SW480 (cell line): ENCODE data around the gene AGPAT3.
"Not testable (repeated sequence)": the region's sequence is repeated elsewhere in the genome, so short reads cannot be mapped to it uniquely, and the experiment has no call there.

ENCODE experiments used
- DNase-seq: peaks from one replicate; pipeline ENCODE4 v3.0.0-alpha.2; 2016; ENCODE audit warnings: low spot score

AGPAT3 gene, protein sequence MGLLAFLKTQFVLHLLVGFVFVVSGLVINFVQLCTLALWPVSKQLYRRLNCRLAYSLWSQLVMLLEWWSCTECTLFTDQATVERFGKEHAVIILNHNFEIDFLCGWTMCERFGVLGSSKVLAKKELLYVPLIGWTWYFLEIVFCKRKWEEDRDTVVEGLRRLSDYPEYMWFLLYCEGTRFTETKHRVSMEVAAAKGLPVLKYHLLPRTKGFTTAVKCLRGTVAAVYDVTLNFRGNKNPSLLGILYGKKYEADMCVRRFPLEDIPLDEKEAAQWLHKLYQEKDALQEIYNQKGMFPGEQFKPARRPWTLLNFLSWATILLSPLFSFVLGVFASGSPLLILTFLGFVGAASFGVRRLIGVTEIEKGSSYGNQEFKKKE

DNA sequence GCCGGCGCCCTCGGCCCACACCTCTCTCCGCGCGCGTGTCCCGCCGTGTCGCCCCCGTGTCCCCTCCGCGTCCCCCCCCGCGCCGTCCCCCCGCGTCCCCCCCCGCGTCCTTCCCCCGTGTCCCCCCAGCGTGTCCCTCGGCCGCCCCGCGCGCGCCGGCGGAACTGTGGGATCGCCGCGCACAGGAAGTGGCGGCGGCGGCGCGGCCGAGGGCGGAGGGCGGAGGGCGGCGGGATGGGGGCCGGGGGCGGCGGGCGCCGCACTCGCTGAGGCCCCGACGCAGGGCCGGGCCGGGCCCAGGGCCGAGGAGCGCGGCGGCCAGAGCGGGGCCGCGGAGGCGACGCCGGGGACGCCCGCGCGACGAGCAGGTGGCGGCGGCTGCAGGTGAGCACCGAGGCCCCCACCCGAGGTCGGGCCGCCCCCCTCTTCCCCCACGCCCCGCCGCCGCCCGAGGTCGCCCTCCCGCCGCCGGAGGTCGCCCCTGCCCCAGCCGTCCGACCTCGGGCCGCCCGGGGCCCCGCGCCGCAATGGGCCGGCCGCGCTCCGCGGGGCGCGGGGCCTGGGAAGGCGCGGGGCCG is at the start of gene AGPAT3:
TSS of gene AGPAT3 (plus strand) at position 262 of the 578 bp plus-strand sequence. CDS start 94,459 bp downstream, outside the sequence.
- peak; percentile 28 for DNase-seq

DNA sequence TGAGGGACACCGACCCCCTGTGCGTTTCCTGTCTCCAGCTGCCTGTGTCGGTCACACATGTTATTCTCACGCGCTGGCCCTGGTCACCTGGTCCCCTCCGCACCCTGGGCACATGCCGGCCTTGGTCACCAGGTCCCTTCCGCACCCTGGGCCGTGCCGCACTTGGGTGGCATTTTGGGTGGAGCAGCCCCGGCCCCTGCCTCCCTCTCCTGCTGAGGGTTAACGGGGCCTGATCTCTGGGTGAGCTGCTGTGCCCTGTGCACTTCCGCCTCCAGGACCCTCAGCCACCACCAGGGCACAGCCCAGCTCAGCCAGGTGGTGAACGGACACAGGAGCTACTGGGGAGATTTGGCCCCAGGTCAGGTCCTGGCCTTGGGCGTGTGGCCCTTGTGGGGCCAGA is 49.0 kb upstream of the AGPAT3 start:
- no peak for DNase-seq

DNA sequence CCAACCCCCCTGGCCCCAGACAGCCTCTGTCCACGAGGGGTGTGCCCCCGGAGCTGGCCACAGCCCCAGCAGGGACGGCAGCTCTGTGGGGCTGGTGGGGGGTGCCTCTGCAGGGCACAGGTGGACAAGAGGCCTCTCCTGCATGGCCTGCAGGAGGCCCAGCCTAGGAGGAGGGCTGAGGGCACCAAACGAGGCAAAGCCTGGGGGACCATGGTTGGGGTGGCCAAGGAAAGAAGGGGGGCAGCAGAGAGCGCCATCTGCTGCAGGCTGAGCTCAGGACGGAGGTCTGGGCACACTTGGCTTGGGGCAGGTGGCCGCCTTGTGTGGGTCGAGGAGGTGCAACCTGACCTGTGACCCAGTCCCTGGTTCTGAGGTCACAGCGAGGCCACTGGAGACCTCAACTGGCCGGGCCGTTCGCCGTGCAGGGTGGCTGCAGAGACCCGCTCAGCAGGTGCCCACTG is 48.4 kb upstream of the AGPAT3 start:
- no peak for DNase-seq

DNA sequence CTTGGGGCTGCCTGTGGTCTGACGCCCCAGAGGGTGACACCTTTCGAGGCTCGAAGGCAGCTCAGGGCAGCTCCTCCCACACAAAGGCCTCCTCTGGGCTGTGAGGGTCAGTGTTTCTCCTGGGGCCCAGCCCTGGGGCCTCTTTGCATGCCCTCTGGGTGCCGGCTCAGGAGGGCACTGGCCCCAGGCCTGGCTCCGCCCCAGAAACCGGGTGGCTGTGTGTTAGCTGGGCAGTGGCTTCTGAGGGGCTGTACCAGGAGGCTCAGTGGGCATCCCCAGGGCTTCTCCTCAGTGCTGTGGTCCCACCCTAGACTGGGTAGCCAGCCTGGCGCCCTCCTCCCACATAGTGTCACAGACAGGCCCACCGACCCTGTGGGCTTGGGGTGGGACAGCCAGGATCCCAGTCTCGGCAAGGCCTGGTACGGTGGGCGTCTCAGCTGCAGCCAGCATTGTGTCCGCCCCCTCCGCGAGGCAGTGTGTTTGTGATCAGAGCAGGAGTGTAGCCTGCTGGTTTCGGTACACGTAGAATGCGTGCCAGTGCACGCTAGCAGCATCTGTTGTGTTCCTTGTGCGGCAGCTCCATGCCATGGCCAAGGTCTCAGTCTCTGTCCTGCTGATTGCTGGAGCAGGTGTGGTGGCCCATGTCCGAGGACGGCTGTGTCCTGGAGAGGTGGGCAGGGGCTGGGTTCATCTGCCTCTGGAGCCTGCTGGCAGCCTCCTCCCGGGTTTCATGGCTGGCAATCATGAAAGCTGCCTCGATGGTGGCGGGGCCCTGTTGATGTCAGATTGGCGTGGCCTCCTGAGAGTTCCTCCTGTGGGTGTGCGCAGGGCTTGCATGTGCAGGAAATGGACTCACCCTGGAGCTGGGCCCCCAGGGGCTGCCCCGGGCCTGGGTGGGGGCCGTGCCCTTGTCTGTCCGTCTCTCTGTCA is 47.6 kb upstream of the AGPAT3 start:
- DNase-seq = no peak

DNA sequence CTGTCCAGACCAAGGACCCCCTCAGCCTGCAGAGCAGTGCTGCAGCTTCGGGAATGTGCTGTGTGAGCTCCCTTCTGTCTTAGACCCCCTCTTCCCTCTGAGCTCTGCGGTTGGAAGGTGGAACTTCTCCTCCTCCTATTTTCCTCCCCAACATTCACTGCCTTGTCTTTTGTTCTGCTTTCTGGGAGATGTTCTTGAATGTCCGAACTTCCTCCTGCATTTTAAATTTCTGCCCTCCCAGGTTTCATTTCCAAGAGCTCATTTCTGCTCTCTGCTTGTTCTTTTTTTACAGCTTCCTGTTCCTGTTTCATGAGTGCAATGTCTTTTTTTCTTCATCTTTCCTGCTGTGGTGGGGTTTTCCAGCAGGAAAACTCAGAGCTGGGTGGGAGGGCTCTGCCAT is 46.3 kb upstream of the AGPAT3 start:
- no peak for DNase-seq

DNA sequence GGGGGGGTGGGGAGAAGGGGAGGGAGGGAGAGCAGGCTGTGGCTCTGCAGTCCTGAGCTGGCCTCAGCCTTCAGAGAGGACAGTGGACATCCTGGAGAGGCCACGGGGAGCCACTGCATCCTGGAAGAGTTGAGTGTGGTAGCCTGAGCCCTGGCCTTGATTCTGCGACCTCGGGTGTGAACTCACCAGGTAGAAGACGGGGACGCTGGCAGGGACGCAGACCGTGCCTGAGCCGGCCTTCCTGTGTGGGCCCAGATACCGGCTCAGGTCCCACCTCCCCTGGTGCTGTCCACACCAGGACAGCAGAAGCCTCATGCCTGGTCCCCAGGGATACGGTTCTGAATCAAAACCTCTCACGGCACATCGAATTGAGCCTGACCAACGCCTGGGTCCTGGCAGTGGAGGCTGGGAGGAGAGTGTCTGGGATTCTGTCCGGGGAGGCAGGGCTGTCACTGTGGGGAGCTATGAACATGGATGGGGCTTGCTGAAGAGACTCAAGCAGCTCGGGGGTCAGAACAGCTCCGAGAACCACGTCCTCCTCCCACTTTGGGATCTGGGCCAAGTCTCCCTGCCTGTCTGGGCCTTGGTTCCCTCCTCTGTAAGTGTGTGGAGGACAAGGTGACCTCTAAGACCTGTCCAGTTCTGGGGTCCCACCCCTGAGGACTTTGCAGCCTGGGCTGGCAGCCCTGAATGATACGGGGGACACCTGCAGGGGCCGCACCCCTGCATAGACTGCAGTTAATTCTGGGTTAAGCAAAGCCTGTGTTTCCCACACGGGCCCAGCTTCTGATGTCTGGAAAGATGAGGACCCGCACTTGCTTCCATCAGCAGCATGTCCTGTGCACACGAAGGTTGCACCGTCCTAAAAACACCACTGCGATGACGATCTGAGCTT is 45.3 kb upstream of the AGPAT3 start:
- DNase-seq = no peak

DNA sequence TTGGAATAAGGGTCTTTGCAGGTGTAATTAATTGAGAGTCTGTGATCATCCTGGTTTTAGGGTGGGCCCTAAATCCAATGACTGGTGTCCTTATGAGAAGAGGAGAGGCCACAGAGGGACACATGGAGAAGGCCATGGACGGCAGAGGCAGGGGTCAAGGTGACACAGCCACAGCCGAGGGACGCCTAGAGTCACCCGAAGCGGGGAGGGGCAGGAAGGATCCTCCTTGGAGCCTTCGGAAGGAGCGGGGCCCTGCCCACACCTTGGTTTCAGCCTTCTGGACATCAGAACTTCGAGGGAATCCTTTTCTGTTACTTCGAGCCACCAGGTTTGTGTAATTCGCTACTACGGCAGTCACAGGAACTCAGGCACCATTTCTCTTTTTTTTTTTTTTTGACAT is 44.6 kb upstream of the AGPAT3 start:
- no peak for DNase-seq

DNA sequence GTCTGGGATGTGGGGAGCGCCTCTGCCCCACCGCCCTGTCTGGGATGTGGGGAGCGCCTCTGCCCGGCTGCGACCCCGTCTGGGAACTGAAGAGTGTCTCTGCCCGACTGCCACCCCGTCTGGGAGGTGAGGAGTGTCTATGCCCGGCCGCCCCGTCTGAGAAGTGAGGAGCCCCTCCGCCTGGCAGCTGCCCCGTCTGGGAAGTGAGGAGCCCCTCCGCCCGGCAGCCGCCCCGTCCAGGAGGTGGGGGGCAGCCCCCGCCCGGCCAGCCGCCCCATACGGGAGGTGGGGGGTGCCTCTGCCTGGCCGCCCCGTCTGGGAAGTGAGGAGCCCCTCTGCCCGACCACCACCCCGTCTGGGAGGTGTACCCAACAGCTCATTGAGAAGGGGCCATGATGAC is 42.9 kb upstream of the AGPAT3 start:
- not testable (repeated sequence) for DNase-seq

DNA sequence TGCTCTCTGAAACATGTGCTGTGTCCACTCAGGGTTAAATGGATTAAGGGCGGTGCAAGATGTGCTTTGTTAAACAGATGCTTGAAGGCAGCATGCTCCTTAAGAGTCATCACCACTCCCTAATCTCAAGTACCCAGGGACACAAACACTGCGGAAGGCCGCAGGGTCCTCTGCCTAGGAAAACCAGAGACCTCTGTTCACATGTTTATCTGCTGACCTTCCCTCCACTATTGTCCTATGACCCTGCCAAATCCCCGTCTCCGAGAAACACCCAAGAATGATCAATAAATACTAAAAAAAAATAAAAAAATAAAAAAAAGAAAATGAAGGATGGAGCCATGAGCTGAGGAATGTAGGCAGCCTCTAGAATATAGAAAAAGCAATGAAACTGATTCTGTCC is 42.3 kb upstream of the AGPAT3 start:
- not testable (repeated sequence) for DNase-seq

DNA sequence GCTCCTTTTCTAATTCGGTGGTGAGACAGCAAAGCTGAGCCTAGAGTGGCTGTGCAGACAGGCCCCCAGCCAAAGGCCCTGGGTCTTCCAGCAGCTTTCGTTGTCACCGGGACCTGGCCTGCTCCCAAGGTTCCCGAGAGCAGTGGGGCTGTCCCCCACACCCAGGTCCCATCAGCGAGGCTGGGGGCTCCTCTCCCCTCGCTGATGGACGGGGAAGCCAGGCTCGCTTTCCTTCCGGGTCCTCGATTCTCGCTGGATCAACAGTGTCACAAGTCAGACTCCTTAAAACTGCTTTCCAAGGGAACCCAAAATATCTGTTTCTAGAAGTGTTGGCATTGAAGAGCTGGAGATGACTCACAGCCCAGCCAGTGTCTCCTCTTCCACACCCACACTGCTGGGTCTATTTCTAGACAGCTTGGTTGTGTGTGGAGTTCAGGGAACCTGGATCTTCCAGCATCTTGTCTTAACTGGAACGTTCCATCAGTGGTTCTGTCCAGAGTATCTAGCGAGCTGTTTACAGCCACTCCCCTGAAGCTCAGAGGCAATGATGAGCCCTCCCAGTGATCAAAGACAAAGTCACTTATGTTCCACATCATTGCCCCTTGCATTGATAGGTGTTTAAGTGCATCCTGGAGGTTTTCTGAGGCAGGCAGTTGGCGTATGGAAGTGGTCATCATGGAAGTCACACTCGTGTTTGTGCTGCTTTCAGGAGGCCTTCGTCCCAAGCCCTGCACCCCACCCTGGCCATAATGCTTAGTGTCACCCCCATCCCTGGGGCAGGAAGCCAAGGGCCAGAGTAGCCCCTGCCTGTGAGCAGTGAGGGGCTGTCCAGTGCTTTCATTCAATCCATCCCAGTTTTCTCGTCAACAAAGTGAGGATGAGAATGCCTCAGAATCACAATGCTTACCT is 40.4 kb upstream of the AGPAT3 start:
- no peak for DNase-seq

DNA sequence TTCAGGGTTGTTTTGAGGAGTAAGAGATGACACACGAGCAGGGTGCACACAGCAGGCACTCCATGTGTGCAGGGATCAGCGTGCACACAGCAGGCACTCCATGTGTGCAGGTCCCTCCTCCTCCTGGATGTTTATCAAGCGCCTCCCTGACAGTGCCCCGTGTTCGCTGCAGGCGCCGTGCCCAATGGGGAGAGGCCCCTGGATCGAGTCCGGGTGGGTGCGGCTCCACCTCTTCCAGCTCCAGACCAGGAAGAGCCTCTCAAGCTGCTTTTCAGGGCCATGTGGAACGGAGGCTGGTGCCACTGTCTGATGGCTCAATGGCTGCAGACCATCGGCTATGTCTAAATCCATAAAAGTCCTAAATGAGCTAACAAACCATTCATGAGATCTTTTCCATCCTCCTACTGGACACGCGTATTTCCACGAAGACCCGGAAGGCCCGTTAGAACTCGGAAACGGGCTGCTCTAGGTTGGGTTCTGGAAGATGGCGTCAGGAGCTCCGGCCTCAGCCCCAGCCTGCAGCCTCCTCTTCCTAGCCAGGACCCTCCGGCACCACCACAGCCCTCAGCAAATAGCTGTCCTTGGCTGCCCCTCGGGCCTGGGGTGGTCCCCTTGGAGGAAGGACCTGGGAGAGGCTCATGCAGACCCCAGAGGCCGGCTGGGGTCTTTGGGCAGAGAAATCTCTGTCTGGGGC is 39.6 kb upstream of the AGPAT3 start:
- no peak for DNase-seq

DNA sequence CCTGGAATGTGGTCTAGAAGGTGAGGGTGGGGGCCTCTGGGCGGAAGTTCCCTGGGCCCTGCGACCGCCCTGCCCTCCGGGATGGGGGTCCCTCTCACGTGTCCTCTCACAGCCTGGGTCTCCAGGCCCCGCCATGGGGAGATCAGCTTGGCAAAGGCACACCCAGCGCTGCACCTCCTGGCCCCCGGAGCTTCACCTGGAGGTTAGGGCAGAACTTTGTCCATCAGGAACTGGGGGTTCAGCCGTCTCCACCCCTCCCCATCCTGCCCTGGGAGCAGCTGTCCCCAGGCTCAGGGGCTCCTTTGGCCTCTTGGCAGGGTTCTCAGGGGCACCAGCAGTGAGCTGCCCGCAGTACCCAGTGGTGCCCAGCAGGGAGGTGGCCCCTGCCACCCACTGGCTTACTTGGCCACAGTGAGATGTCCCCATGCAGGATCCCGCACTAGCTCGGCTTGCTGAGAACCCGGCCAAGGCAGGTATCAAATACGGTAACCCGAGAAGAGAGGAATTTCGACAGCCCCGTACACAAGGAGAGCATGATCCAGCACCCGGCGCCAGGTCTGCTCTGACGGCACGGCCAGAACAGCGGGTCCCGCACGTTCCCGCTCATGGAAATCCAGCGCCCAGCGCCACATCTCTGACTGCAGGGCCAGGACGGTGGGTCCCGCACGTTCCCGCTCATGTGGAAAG is 38.9 kb upstream of the AGPAT3 start:
- no peak for DNase-seq

DNA sequence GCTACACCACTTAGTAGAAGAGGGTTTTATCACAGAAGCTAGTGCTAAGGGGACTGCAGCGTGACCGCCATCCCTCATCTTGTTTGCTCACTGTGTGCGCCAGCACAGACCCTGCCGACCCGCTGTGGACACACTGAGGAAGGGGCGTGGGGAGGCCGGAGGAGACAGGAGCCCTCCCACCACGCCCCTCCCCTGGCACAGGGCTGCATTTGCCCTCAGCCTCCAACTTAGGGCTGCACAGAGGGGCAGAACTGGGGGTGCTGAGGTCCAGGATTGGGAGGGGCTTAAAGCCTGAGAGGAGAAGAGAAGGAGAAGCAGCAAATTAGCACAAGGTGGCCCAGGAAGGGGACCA is 38.4 kb upstream of the AGPAT3 start:
- no peak for DNase-seq

DNA sequence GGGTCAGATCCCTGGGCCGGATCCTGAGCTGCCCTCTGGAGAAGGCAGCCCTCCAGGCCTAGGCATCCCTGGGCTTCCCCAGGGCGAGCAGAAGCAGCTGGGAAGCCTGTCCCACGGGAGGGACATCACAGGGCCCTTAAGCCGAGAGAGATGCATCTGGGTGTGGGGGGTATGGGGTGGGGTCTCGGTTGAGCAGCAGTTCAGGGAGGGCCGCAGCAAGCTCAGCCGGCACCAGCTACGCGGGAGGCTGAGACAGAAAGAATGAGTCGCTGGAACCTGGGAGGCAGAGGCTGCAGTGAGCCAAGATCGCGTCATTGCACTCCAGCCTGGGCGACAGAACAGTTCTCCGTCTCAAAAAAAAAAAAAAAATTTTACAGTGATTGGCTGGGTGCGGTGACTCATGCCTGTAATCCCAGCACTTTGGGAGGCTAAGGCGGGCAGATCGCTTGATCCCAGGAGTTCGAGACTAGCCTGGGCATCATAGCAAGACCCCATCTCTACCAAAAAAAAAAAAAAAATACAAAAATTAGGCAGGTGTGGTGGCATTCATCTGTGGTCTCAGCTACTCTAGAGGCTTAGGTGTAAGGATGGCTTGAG is 37.9 kb upstream of the AGPAT3 start:
- no peak for DNase-seq

DNA sequence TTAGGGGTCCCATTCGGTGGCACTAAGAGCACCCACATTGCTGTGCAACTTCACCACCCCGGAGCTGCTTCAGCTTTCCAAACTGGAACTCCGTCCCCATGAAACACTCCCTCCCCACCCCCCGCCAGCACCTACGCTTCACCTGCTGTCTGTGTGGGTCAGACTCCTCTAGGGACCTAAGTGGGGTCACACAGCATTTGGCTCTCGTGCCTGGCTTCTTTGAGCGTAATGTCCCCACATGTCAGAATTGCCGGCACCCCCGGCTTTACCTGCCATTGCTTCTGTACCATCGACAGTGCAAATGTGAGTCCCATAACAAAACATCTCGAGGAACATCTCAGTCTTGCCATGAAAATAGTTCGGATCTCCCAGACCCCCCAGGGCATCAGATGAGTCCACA is 35.9 kb upstream of the AGPAT3 start:
- no peak for DNase-seq

DNA sequence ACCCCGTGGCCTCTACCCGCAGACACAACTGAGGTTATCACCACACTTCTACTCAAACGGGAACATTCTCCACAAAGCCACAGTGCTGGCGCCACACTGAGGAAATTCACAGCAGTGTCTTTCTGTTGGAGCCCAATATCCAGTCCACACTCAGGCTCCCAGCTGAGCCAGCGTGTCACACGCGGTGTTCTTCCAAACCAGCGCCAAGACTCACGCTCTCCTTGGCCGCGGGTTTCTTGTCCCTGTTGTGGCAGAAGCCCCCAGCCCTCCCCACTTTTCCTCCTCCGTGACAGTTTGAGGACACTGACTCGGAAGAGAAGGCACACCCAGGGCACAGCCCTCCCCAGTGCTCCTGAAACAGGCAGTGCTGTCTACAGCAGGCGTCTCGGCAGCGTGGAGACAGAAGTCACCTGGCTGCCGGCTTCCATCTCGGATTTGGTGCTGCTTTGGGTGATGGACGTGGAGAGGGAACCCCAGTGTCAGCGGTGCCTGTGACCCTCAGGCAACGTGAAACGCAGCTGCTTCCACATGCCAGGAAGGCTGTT is 35.4 kb upstream of the AGPAT3 start:
- peak; percentile 35 for DNase-seq

DNA sequence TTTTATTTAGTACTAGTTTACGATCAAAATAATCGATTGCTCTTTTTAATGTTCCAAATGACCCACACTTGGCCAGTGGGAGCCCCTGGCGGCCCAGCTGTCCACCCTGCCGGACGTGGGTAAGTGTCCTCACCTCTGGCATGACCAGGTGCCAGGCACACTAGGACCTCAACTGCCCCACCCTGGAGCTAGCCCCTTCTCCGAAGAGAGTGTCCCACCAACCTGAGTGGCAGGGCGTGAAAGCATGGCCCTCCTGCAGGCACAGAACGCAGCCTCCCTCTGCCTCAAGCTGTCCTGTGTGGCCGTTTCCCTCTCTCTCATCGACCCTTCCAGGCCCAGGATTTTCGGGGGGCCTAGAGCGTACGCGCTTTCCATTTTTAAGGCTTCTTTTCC is 32.9 kb upstream of the AGPAT3 start:
- DNase-seq = no peak

DNA sequence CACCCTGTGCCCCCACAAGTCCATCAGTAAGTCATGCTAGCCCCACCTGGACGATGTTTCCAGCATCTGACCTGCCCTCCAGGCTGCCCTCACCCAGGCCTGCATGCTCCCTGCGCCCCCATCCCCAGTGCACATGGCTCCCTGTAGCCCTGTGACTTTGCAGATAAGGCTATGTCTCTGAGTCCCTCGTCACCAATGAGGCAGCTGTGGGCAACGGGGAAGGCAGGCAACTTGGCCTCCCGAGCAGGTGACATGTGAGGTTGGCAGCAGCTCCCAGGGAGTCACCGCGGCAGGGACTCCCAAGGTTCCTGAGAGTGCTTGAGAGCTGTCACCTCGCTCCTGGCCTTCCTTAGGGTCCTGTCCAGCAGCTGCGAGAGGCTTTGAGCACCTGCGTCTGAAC is 32.4 kb upstream of the AGPAT3 start:
- DNase-seq = no peak
